Measurements from ENCODE around the gene OR8A1. TPM values are rescaled to one million over a fixed set of nuclear protein-coding genes. Genes with fewer than 3 reads are reported as not detected.
"Not testable (repeated sequence)": the region's sequence is repeated elsewhere in the genome, so short reads cannot be mapped to it uniquely, and the experiment has no call there.

The OR8A1 gene
- total RNA-seq, 1 experiment from 2014 or later = not detected

DNA sequence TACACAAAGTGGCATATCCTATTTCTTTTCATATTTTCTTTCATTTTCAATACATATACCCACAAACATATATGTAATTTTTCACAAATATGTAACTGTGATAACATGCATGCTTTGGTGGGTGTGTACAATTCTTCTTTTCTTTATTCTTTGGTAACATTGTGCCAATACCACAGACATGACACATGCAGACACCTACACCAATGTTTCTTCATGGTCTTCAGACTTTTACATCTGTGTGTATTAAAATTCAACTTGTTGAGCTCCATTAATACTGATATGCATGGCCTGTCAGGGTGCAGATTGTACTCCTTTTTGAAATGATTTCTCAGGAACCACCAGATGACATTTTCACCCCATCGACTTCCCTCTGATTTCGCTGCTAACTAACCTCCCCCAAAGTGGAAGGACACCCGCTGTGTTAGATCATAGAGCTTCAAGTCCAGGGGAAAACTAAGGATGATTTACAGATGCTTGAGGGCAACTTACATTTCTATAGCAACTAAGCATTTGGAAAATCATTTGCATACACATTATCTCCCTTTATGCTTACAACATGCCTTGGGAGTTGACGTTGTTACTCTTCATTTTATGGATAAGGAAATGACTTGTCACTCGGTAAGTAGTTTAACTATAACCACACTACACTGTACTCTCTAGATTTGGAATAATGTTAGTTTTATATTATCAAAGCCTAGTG lies 31.0 kb downstream of the OR8A1 start:
- DNase-seq = no peak
- no peaks in the 10 kb centered on the region for H3K4me1 ChIP-seq (ENCODE audit: low read length)
- no peak overlapping the region for H2AFZ ChIP-seq (ENCODE audit: low read length)
- no peak overlapping the region for H3K4me3 ChIP-seq (ENCODE audit: low read length)
- no peaks in the 10 kb centered on the region for H3K27me3 ChIP-seq (ENCODE audit: low read length)
- H3K79me2 ChIP-seq (ENCODE audit: low read length) = no peaks in the 10 kb centered on the region
- H3K9me2 ChIP-seq (replicated peaks; ENCODE audit: insufficient read depth, low read length) = no peaks in the 10 kb centered on the region
- no peaks in the 10 kb centered on the region for H3K9me3 ChIP-seq (ENCODE audit: low read length)
- H3K9ac ChIP-seq (ENCODE audit: low read length) = no peak overlapping the region
- no peak overlapping the region for H3K4me2 ChIP-seq (ENCODE audit: low read depth, low read length, poor library complexity, severe bottlenecking)
- H3K27ac ChIP-seq (ENCODE audit: low read length) = no peak overlapping the region
- no peaks in the 10 kb centered on the region for H4K20me1 ChIP-seq (ENCODE audit: insufficient read depth, low read depth, low read length)
- H3K36me3 ChIP-seq (ENCODE audit: insufficient read depth, low read length) = no peaks in the 10 kb centered on the region

DNA sequence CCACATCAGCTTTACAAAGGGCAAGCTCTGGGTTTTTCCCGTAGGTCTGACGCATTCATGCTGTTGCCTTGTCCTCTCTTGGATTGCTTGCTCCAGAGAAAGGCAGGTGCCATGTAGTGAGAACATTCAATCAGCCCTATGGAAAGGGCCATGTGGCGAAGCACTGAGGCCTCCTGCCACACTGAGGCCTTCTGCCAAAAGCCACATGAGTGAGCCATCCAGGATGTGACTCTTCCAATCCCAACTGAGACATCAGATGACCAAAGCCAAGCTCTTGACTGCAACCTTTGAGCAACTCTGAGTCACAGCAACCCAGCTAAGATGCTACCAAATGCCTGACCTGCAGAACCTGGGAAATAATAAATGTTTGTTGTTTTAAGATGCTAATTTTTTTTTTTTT lies 32.4 kb downstream of the OR8A1 start:
- H3K79me2 ChIP-seq (ENCODE audit: low read length) = no peaks in the 10 kb centered on the region
- H3K4me1 ChIP-seq (ENCODE audit: low read length) = no peaks in the 10 kb centered on the region
- no peaks in the 10 kb centered on the region for H3K36me3 ChIP-seq (ENCODE audit: insufficient read depth, low read length)
- no peak for DNase-seq
- no peak overlapping the region for H3K9ac ChIP-seq (ENCODE audit: low read length)
- no peaks in the 10 kb centered on the region for H3K9me2 ChIP-seq (replicated peaks; ENCODE audit: insufficient read depth, low read length)
- H3K27me3 ChIP-seq (ENCODE audit: low read length) = no peaks in the 10 kb centered on the region
- no peak overlapping the region for H2AFZ ChIP-seq (ENCODE audit: low read length)
- H3K9me3 ChIP-seq (ENCODE audit: low read length) = no peaks in the 10 kb centered on the region
- H3K4me3 ChIP-seq (ENCODE audit: low read length) = no peak overlapping the region
- no peak overlapping the region for H3K4me2 ChIP-seq (ENCODE audit: low read depth, low read length, poor library complexity, severe bottlenecking)
- no peak overlapping the region for H3K27ac ChIP-seq (ENCODE audit: low read length)
- H4K20me1 ChIP-seq (ENCODE audit: insufficient read depth, low read depth, low read length) = no peaks in the 10 kb centered on the region

DNA sequence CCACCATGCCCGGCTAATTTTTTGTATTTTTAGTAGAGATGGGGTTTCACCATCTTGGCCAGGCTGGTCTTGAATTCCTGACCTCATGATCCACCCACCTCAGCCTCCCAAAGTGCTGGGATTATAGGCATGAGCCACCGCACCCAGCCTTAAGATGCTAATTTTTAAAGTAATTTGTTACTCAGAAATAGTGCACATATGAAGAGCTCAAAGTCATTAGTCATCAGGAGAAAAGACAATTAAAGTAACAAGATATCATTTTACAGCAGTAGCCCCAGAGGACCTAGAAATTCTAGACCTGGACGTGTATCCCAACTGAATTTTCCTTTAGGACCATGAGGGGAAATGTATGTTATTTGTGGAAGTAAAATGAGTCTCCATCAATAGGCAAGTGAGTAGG lies 32.9 kb downstream of the OR8A1 start:
- H3K9me2 ChIP-seq (replicated peaks; ENCODE audit: insufficient read depth, low read length); H3K9me3 ChIP-seq (ENCODE audit: low read length); H3K9ac ChIP-seq (ENCODE audit: low read length); H4K20me1 ChIP-seq (ENCODE audit: insufficient read depth, low read depth, low read length); H3K4me2 ChIP-seq (ENCODE audit: low read depth, low read length, poor library complexity, severe bottlenecking); H3K27ac ChIP-seq (ENCODE audit: low read length); H3K4me3 ChIP-seq (ENCODE audit: low read length); H3K79me2 ChIP-seq (ENCODE audit: low read length); H3K27me3 ChIP-seq (ENCODE audit: low read length); DNase-seq; H2AFZ ChIP-seq (ENCODE audit: low read length); H3K4me1 ChIP-seq (ENCODE audit: low read length); H3K36me3 ChIP-seq (ENCODE audit: insufficient read depth, low read length): not testable (repeated sequence)

DNA sequence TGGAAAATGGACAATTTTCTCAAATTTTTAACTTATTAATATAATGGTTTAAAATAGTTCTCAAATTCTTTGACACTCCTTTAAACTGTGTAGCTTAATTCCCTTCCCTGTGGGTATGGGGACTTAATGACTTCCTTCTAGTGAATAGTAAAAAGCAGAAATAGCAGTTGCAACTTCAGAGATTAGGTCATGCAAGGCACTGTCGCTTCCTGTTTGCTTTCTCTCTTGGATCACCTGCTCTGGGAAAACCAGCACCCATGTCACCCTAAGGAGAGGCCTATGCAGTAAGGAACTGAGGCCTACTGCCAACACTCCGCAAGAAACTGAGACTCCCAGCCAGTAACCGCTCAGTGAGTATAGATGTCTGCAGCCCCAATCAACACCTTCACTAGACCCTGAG lies 35.9 kb downstream of the OR8A1 start:
- no peak for DNase-seq
- Histone ChIP-seq H4K20me1 (ENCODE audit: insufficient read depth, low read depth, low read length) (no peaks in the 10 kb centered on the region), H3K9me3 (ENCODE audit: low read length) (no peaks in the 10 kb centered on the region), H3K4me2 (ENCODE audit: low read depth, low read length, poor library complexity, severe bottlenecking) (no peak overlapping the region), H3K4me3 (ENCODE audit: low read length) (no peak overlapping the region), H3K4me1 (ENCODE audit: low read length) (no peaks in the 10 kb centered on the region), H3K9me2 (replicated peaks; ENCODE audit: insufficient read depth, low read length) (no peaks in the 10 kb centered on the region), H3K79me2 (ENCODE audit: low read length) (no peaks in the 10 kb centered on the region), H3K9ac (ENCODE audit: low read length) (no peak overlapping the region), H3K36me3 (ENCODE audit: insufficient read depth, low read length) (no peaks in the 10 kb centered on the region), H3K27me3 (ENCODE audit: low read length) (no peaks in the 10 kb centered on the region), H2AFZ (ENCODE audit: low read length) (no peak overlapping the region), H3K27ac (ENCODE audit: low read length) (no peak overlapping the region)

DNA sequence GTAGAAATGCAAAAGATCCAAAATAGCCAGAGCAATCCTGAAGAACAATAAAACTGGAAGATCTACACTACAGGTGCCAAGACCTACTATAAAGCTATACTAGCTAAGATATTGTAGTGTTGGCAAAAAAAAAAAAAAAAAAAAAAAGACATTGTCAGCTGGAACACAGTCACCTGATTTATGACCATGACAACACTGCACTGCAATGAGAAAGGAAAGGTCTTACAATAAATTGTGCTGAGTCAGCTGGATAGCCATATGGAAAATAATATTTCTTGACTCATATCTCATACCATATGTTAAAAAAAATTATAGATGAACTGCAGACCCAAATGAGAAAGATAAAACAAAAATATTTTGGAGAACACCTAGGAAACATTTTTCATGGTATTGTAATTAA lies 38.4 kb downstream of the OR8A1 start:
- Histone ChIP-seq H2AFZ (ENCODE audit: low read length) (no peak overlapping the region), H3K27me3 (ENCODE audit: low read length) (no peaks in the 10 kb centered on the region), H3K9ac (ENCODE audit: low read length) (no peak overlapping the region), H3K36me3 (ENCODE audit: insufficient read depth, low read length) (no peaks in the 10 kb centered on the region), H4K20me1 (ENCODE audit: insufficient read depth, low read depth, low read length) (no peaks in the 10 kb centered on the region), H3K27ac (ENCODE audit: low read length) (no peak overlapping the region), H3K4me1 (ENCODE audit: low read length) (no peaks in the 10 kb centered on the region), H3K9me2 (replicated peaks; ENCODE audit: insufficient read depth, low read length) (no peaks in the 10 kb centered on the region), H3K79me2 (ENCODE audit: low read length) (no peaks in the 10 kb centered on the region), H3K4me3 (ENCODE audit: low read length) (no peak overlapping the region), H3K9me3 (ENCODE audit: low read length) (no peaks in the 10 kb centered on the region), H3K4me2 (ENCODE audit: low read depth, low read length, poor library complexity, severe bottlenecking) (no peak overlapping the region)
- DNase-seq = no peak

DNA sequence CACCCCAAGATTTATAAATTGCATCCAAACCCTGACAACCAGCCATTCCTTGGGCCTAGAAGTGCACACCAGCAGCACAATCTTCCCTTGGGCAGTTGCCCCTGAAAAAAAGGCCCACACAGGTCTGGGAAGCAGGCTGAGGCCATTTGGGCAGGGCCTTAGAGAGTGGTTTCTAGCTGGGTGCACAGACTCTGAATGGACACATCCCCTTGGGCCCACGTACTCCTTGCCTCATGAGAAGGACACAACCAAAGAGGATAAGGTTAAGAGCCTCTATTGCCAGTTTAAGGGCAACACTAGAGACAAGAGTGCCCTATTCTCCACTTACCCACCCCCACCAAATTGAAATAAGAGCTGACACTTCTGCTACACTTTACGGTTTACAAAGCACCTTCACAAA lies 40.5 kb downstream of the OR8A1 start:
- Histone ChIP-seq H3K9ac (ENCODE audit: low read length) (no peak overlapping the region), H3K9me3 (ENCODE audit: low read length) (no peaks in the 10 kb centered on the region), H3K4me2 (ENCODE audit: low read depth, low read length, poor library complexity, severe bottlenecking) (no peak overlapping the region), H3K27me3 (ENCODE audit: low read length) (no peaks in the 10 kb centered on the region), H3K4me1 (ENCODE audit: low read length) (no peaks in the 10 kb centered on the region), H3K27ac (ENCODE audit: low read length) (no peak overlapping the region), H4K20me1 (ENCODE audit: insufficient read depth, low read depth, low read length) (no peaks in the 10 kb centered on the region), H3K9me2 (replicated peaks; ENCODE audit: insufficient read depth, low read length) (no peaks in the 10 kb centered on the region), H3K4me3 (ENCODE audit: low read length) (no peak overlapping the region), H3K79me2 (ENCODE audit: low read length) (no peaks in the 10 kb centered on the region), H2AFZ (ENCODE audit: low read length) (no peak overlapping the region), H3K36me3 (ENCODE audit: insufficient read depth, low read length) (no peaks in the 10 kb centered on the region)
- DNase-seq = no peak

DNA sequence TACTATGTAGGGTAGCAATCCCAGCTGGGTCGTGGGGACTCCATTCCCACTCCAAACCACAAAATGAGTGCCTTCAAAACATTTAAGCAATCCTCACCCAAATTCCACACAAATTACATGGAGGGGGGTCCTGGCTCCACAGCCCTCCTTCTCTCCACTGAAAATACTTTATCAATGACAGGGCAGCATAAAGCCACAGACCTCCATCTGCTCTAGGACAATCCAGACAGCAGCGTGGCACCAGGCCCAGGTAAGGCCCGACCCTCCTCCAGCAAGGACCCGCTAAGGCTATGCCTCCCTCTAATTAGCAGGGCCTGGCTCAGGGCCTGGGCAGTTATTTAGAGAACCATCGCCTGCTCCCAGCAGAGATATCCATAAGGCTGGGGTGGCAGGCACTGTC lies 41.3 kb downstream of the OR8A1 start, which contains the start of gene PANX3:
Gene PANX3, plus strand, starts transcription at position 365 of the 400 bp plus-strand sequence. CDS start 129 bp downstream, outside the sequence.
- no peaks in the 10 kb centered on the region for H4K20me1 ChIP-seq (ENCODE audit: insufficient read depth, low read depth, low read length)
- H3K79me2 ChIP-seq (ENCODE audit: low read length) = no peaks in the 10 kb centered on the region
- DNase-seq = no peak

DNA sequence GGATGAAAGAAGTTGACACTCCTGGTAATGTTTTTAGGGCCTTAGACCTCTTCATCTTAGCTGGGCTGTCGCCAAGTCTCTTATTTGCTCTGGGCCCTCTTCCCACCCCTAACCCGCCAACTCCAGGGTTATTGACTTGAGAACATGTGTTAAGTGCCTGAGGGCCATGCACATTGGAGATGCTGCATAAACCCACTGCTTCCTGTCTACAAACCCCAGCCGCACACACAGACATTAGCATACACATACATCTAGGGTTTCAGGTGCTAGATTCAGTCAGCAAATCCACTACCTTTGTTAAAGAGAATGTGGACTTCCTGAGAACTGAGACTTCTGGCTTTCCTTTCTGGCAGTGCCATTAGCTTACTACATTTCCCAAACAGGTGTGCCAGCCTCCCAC lies 42.2 kb downstream of the OR8A1 start:
- no peak for DNase-seq
- no peaks in the 10 kb centered on the region for H3K79me2 ChIP-seq (ENCODE audit: low read length)

More for the DNA sequence above, 41.3 kb downstream of the OR8A1 start, which contains the start of gene PANX3:
- H2AFZ ChIP-seq (ENCODE audit: low read length) = no peak within 1 kb of the TSS
- H3K27ac ChIP-seq (ENCODE audit: low read length) = no peak within 1 kb of the TSS
- no peaks in the 10 kb centered on the region for H3K36me3 ChIP-seq (ENCODE audit: insufficient read depth, low read length)
- H3K4me3 ChIP-seq (ENCODE audit: low read length) = no peak within 1 kb of the TSS
- no peaks in the 10 kb centered on the region for H3K9me2 ChIP-seq (replicated peaks; ENCODE audit: insufficient read depth, low read length)
- H3K4me1 ChIP-seq (ENCODE audit: low read length) = no peaks in the 10 kb centered on the region
- H3K27me3 ChIP-seq (ENCODE audit: low read length) = no peaks in the 10 kb centered on the region
- H3K9ac ChIP-seq (ENCODE audit: low read length) = no peak within 1 kb of the TSS
- no peaks in the 10 kb centered on the region for H3K9me3 ChIP-seq (ENCODE audit: low read length)
- H3K4me2 ChIP-seq (ENCODE audit: low read depth, low read length, poor library complexity, severe bottlenecking) = no peak within 1 kb of the TSS

More for the DNA sequence above, 42.2 kb downstream of the OR8A1 start:
- Histone ChIP-seq H3K36me3 (ENCODE audit: insufficient read depth, low read length) (no peaks in the 10 kb centered on the region), H3K9ac (ENCODE audit: low read length) (no peak overlapping the region), H3K4me3 (ENCODE audit: low read length) (no peak overlapping the region), H3K27ac (ENCODE audit: low read length) (no peak overlapping the region), H4K20me1 (ENCODE audit: insufficient read depth, low read depth, low read length) (no peaks in the 10 kb centered on the region), H2AFZ (ENCODE audit: low read length) (no peak overlapping the region), H3K27me3 (ENCODE audit: low read length) (no peaks in the 10 kb centered on the region), H3K9me2 (replicated peaks; ENCODE audit: insufficient read depth, low read length) (no peaks in the 10 kb centered on the region), H3K4me2 (ENCODE audit: low read depth, low read length, poor library complexity, severe bottlenecking) (no peak overlapping the region), H3K9me3 (ENCODE audit: low read length) (no peaks in the 10 kb centered on the region), H3K4me1 (ENCODE audit: low read length) (no peaks in the 10 kb centered on the region)

Measured in Karpas-422 (cell line).